HG03460 (cell line): Measurements from ENCODE around the gene MAP1A.
"Not testable (repeated sequence)": the region's sequence is repeated elsewhere in the genome, so short reads cannot be mapped to it uniquely, and the experiment has no call there.

Experiments used
- ATAC-seq: cut with Tn5 transposase; IDR thresholded peaks from one replicate; pipeline ENCODE4 v1.9.1; 2021; ENCODE audit not compliant: unreplicated experiment

MAP1A gene

DNA sequence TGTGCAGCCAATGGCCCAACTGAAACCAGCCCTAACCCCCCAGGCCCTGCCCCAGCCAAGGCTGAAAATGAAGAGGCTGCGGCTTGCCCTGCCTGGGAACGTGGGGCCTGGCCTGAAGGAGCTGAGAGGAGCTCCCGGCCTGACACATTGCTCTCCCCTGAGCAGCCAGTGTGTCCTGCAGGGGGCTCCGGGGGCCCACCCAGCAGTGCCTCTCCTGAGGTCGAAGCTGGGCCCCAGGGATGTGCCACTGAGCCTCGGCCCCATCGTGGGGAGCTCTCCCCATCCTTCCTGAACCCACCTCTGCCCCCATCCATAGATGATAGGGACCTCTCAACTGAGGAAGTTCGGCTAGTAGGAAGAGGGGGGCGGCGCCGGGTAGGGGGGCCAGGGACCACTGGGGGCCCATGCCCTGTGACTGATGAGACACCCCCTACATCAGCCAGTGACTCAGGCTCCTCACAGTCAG, 11.2 kb downstream of the MAP1A start:
- no peak for ATAC-seq

DNA sequence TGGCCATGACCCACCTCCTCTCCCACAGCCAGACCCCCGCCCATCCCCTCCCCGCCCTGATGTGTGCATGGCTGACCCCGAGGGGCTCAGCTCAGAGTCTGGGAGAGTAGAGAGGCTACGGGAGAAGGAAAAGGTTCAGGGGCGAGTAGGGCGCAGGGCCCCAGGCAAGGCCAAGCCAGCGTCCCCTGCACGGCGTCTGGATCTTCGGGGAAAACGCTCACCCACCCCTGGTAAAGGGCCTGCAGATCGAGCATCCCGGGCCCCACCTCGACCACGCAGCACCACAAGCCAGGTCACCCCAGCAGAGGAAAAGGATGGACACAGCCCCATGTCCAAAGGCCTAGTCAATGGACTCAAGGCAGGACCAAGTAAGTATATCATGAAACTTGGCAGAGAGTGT, 11.7 kb downstream of the MAP1A start:
- ATAC-seq, result no peak

DNA sequence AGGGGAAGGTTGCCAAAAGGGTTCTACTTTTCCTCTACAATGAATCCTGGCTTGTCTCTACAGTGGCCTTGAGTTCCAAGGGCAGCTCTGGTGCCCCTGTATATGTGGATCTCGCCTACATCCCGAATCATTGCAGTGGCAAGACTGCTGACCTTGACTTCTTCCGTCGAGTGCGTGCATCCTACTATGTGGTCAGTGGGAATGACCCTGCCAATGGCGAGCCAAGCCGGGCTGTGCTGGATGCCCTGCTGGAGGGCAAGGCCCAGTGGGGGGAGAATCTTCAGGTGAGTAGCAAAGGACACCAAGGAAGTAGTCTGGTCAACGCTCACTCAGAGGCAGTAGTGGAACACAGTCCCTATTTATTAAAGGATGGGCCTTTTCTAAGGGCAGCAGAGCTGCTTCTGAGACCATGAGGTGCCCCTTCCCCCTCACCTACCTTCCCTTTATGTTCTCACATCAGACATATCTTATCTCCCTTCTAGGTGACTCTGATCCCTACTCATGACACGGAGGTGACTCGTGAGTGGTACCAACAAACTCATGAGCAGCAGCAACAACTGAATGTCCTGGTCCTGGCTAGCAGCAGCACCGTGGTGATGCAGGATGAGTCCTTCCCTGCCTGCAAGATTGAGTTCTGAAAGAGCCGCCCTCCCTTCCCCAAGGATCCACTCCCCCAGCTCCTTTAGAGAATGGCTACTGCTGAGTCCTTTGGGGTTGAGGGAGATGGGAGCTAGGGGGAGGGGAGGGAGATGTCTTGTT, 12.4 kb downstream of the MAP1A start:
- ATAC-seq, result no peak

DNA sequence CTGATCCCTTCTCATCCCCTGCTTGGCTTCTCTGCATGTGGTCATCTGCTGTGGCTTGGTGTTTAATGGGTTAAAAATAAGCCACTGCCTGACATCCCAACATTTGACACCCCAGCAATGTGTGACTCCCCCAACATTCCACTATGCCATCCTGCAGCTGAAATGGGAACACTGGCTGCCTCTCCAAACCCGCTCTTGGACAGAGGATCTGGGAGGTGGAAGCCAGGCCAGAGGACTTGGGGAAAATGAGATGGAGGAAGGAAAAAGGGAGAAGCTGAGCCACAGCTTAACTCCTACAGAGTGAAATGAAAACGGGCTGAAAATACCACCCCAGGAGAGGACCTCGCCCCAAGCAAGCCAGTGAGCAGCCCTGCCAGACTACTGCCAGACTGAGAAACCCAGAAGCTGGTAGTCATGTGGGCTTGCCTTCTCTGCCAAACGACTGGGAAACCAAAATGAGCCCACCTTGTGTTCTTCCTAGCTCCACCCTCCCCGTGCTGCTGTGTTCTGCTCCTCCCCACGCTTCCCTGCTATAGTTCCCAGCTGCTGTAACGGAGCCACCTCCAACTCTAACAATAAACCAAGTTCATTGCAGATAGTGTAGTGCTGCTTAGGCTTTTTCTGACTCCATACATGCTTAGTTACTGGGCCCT, 13.7 kb downstream of the MAP1A start:
- no peak for ATAC-seq

DNA sequence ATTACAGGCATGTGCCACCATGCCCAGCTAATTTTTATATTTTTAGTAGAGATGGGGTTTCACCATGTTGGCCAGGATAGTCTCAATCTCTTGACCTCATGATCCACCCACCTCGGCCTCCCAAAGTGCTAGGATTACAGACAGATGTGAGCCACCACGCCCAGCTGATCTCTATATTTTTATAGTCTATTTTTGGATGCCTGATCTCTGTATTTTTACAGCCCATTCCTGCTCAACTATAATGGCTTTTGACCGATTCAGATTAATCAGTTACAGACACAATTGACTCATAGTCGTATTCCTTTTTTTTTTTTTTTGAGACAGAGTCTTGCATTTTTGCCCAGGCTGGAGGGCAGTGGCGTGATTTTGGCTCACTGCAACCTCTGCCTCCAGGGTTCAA, 15.4 kb downstream of the MAP1A start:
- not testable (repeated sequence) for ATAC-seq

DNA sequence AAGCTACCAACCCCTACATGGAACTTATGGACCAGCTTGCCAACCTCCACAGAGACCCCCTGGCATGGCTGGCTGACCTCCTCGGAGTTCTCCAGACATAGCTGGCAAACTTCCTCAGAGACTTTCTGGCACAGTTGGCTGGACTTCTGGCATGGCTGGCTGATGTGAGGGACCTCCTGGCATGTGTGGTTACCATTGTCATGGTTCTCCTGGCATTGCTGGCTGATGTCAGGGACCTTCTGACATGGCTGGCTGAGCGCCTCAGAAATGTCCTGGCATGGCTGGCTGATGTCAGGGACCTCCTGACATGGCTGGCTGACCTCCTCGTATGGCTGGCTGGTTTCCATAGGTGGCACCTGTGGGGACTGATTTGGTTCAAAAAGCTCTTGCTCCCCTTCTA, 17.5 kb downstream of the MAP1A start:
- no peak for ATAC-seq

DNA sequence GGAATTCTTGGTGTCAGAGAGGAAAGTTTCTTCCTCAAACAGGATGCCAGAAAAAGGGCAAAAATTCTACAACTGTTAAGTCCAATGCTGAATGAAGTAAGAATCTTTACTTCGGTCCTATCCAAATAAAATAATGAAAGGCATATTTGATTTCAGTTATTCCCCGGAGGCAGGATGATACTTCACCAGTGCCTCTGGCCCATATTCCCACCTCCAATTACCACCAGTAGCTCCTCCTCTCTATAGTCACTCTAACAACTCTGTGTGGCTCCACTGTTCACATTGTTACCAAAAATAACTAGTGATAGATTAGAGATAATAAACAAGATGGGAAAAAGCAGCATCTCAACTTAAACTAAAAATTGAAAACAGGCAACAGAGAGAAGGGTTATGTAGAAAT, 20.7 kb downstream of the MAP1A start:
- ATAC-seq, result no peak

DNA sequence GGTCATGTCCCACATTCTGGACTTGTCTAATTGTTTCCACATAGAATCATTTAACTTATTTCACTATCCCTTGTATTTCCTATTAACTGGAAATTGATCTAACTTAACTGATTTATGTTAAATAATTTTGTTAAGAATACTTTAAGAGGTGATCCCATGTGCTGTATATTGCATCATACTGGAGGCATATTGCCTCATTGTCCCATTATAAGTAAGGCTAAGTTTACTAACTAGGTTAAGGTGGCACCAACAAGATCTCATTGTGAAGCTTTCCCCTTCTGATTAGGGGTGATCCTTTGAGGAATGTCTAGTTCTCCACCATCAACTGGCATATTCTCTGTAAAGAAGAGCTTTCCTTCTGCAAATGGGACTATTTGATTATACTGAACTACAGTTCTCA, 24.4 kb downstream of the MAP1A start:
- ATAC-seq, result no peak

DNA sequence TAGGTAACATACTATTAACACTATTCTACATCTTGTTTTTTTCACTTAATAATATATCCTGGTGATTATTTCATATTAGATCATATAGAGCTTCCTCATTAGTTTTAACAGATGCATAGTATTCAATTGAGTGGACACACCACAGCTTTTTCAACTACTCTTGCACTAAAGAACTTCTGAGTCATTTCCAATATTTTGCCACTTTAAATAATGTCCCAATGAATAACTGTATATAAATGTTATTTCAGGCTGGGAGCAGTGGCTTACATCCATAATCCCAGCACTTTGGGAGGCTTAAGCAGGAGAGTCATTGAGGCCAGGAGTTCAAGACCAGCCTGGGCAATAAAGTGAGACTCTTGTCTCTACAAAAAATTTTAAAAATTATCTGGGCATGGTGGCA, 26.9 kb downstream of the MAP1A start:
- no peak for ATAC-seq

DNA sequence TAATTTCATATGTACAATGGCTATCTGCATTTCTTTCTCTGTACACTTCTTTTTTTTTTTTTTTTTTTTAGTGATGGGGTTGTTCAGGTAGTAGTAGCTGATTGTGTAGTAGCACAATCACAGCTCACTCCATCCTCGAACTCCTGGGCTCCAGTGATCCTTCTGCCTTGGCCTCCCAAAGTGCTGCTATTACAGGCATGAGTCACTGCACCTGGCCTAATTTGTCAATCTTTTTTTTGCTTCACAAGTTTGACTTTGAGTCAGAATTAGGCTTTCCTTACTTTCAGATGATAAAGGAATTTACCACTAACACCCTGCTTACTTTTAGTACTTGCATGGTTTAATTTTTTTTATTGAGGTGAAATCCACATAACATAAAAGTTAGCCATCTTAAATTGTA, 28.0 kb downstream of the MAP1A start:
- ATAC-seq, result no peak

DNA sequence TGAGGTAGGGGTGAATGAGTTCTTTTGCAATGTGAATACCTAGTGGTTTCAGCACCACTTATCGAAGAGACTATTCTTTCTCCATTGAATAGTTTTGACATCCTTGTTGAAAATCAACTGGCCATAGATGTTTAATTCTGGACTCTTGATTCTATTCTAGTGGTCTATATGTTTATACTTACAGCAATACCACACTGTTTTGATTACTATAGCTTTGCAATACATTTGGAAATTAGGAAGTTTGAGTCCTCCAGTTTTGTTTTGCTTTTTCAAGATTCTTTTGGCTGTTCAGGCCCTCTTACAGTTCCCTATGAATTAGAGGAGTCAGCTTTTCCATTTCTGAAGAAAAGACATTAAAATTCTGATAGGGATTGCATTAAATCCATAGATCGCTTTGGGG, 30.1 kb downstream of the MAP1A start:
- no peak for ATAC-seq

DNA sequence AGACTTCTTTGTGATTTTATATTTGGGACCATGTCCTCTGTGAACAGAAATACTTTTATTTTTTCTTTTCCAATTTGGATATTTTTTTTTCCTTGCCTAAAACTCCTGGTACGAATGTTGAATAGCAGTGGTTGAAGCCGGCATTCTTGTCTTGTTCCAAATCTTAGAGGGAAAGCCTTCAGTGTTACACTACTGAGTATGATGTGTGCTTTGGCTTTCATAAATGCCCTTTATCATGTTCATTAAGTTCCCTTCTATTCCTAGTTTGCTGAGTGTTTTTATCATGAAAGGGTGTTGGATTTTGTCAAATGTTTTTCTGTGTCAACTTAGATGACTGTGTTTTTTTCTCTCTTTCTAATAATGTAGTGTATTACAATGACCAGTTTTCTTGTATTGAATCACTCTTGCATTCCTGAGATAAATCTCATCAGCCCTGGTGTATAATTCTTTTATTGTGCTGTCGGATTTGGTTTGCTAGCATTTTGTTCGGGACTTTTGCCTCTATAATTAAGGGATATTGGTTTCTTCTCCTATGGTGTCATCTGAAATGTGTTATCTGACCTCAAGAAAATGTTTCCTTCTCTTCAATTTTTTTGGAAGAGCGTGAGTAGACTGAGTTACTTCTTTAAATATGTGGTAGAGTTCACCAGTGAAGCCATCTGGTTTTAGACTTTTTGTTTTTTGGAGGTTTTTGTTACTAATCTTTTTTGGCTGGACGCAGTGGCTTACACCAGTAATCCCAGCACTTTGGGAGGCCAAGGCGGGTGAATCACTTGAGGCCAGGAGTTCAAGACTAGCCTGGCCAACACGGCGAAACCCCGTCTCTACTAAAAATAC, 33.3 kb downstream of the MAP1A start:
- ATAC-seq, result no peak

DNA sequence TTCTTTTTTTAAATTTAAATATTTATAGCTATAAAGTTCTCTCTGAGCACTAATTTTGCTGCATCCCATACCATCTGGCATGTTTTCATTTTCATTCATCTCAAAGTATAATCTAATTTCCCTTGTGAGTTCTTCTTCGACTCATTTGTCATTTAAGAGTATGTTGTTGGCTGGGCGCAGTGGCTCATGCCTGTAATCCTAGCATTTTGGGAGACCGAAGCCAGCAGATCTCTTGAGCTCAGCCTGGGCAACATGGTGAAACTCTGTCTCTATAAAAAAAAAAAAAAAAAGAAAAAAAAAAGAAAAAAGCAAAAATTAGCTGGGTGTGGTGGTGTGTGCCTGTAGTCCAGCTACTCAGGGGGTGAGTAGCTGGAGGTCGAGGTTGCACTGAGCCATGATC, 34.8 kb downstream of the MAP1A start:
- no peak for ATAC-seq

DNA sequence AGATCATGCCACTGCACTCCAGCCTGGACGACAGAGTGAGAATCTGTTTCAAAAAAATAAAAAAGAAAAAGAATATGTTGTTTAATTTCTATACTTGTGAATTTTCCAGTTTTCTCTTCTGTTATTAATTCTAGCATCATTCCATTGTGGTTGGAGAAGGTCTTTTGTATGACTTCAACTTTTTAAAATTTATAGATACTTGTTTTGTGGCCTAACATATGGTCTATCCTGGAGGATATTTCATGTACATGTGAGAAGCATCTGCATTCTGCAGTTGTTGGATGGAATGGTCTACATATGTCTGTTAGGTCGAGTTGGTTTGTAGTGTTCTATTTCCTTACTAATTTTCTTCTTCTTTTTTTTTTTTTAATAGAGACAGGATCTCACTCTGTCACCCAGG, 35.6 kb downstream of the MAP1A start:
- no peak for ATAC-seq

DNA sequence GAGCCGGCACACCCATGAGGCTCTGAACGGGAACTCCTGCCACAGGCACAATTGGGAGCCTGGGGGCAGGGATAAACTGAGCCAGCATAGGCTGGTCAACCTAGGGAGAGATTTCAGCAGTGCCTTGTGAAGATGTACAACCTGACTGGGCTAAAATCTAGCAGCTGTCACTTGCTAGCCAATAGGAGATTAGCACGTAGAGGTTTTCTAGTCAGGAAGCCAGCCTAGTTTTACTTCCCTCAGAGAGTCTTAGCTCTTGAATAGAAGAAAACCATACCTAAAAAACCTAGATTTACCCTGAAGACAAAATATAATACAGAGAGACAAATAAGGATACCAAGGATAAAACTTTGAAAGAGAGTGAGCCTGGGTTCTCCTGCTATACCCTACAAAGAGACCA, 45.3 kb downstream of the MAP1A start:
- ATAC-seq, result not testable (repeated sequence)

DNA sequence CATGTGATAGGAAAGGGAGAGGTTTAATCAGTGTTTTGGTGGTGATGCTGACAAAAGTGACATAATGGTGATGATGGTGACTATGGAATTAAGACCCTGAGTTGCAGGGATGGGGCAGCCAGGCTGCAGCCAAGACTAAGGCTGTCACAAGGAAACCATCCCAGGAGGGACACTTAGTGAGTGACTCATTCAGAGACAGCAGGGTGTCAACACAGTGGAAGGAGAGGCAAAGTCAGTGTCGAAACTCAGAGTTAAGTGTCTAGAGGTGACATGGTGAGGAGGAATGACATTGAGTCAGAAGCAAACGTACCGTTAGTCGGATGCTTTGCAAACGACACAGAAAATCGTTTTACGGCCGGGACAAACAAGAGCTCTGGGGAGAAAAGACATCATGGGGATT, 46.4 kb downstream of the MAP1A start:
- ATAC-seq, result not testable (repeated sequence)

DNA sequence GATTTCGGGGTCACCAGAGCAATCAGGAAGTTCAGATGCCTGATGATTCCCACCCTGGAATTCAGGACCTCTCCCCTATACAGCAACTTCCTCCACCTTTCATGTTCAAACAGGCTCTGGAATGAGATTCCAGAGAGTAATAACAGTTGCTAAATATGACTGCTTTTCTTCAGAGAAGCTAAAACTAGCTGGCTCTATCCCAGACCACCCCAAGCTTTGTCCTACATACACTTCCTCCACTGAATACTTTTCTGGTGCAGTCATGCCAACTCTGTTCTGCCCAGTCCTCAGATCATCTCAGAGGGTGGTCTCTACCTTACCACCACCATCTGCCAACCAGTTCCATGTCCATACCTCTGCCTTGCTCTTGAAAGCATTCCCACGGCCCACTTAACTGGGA, 49.2 kb downstream of the MAP1A start:
- ATAC-seq, result not testable (repeated sequence)

DNA sequence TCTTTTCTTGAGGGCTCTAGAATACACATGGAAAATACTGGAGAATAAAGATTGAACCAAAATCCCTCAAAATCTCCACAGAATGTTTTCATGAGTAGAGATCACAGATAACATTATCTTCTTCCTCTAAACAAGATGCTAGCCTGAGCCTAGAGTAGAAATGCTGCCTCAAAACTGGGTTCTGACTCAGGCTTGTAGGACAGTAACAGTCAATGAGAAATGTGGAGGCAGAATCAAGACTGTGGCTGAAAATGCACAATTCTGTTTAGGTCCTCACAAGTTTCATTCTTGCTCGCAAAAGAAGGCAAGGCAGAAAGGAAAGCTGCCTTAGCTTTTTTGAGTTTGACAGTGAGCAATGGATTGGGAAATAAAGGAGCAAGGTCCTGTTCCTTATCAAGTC, 57.2 kb downstream of the MAP1A start:
- not testable (repeated sequence) for ATAC-seq
